GM04504 (cell line): ENCODE data around the gene KRTAP9-1.
A peak's percentile ranks its signal among the peaks of the same experiment; 100 is the strongest.
"Not testable (repeated sequence)": the region's sequence is repeated elsewhere in the genome, so short reads cannot be mapped to it uniquely, and the experiment has no call there.

ENCODE experiments used
- DNase-seq: peaks from one replicate; pipeline ENCODE4 v3.0.0-alpha.2; 2012; ENCODE audit warnings: low read depth

The KRTAP9-1 gene, protein sequence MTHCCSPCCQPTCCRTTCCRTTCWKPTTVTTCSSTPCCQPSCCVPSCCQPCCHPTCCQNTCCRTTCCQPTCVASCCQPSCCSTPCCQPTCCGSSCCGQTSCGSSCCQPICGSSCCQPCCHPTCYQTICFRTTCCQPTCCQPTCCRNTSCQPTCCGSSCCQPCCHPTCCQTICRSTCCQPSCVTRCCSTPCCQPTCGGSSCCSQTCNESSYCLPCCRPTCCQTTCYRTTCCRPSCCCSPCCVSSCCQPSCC

DNA sequence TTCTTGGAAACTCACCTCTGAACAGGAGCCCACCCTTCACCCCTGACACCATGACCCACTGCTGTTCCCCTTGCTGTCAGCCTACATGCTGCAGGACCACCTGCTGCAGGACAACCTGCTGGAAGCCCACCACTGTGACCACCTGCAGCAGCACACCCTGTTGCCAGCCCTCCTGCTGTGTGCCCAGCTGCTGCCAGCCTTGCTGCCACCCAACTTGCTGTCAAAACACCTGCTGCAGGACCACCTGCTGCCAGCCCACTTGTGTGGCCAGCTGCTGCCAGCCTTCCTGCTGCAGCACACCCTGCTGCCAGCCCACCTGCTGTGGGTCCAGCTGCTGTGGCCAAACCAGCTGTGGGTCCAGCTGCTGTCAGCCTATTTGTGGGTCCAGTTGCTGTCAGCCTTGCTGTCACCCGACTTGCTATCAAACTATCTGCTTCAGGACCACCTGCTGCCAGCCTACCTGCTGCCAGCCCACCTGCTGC, at the start of gene KRTAP9-1:
KRTAP9-1 (plus strand) TSS at position 51 of the 482 bp plus-strand sequence; CDS start at position 51, 0 bp downstream.
- DNase-seq = not testable (repeated sequence)

DNA sequence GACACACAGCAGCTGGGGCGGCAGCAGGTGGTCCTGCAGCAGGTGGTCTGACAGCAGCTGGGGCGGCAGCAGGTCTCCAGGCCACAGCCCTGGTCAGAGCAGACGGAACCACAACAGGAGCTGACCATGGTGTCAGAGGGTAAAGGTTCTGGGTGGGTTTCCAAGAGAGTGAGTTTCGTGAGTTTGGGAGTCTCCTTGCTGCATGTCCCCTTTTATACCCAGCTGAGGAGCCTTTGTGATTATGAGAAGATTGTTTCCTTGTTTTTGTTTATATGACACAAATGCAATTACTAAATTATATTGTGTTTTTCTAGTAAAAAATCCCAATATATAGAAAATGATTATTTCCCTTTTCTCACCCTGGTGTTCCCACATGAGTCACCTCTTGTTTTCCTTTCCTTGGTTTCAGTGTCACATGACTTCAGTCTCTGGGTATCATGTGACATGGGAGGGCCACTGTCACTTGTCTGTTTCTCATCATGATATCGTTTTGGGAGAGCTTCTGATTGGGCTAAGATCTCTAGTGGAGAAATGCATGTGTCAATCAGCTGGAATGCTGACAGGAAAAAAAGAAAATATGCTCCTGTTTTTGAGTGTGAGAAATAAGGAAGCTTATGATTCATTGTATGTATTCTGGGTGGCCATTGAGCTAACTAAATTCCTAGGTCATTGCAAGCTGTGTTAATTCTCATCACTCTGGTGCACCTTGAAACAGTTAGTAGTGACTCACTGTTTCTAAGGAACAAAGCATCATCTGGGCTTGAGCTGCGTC, 49.1 kb upstream of the KRTAP9-1 start, which contains the start of gene KRTAP4-6:
KRTAP4-6 (minus strand) TSS at position 185 of the 772 bp plus-strand sequence; CDS start at position 128, 57 bp downstream.
- DNase-seq = peak; percentile 86

GRCh38 chr17:41141361-41141760, 48.3 kb upstream of the KRTAP9-1 start:
- DNase-seq = no peak

DNA sequence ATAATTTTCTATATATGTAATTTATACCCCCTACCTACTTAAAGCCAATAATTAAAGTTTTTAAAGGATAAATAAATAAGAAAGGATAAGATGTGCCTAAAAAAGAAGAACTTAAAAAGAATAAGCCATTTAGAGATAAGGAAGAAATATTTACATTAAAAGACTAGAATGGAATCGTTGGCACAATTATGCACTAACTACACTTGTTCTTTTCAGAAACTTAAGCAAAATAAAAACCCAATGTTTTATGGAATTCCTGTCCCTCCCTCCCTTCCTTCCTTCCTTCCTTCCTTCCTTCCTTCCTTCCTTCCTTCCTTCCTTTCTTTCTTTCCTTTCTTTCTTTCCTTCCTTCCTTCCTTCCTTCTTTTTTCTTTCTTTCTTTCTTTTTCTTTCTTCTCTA, 44.8 kb upstream of the KRTAP9-1 start:
- no peak for DNase-seq

- DNase-seq = no peak
Observed at GRCh38 chr17:41145261-41145660, 44.4 kb upstream of the KRTAP9-1 start.

- DNase-seq = no peak
Observed at GRCh38 chr17:41147531-41148204, 42.0 kb upstream of the KRTAP9-1 start.

GRCh38 chr17:41148971-41149651, 40.6 kb upstream of the KRTAP9-1 start:
- DNase-seq = not testable (repeated sequence)

- DNase-seq = no peak
Observed at GRCh38 chr17:41149652-41149985, 40.1 kb upstream of the KRTAP9-1 start, which contains the start of gene KRTAP4-5. Gene KRTAP4-5, minus strand, starts transcription at chr17:41149825. Its CDS starts 58 bp downstream, at chr17:41149767.

DNA sequence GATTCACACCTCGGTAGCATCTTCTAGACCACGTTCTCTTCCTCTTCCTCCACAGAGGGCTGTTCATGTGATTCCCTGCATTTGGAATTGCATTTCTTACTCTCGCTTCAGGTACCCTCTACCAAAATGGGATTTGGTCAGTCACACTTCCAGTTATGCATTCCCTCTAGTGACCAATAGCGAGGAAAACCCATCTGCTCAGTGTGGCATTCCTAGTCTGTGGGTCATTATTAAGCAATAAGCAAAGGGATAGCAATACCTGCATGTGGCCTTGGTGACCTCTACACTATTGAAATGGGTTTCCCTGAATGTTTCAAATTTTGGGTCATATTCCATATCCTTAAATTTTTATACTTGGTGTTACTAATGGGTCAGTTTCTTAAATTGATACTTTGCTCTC, 39.7 kb upstream of the KRTAP9-1 start:
- no peak for DNase-seq

- DNase-seq = no peak
Observed at GRCh38 chr17:41151525-41151924, 38.2 kb upstream of the KRTAP9-1 start.

DNA sequence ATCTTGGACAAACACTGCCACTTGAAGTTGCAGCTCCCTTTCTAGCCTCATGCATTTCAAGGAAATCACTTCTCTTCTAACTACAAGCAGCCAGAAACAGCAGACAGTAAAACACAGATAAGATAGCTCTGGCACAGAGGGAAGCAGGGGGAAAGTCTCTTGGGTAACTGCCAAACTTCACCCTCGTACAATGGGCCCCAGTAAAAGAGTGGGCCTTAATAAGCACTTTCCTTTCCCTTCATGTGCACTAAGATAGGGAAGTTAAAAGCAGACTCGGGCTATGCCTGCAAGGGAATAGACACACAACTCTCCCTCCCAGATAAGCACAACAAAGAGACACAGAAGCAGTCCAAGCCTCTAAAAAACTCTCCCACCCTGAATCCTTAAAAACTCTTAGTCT, 35.8 kb upstream of the KRTAP9-1 start:
- no peak for DNase-seq

DNA sequence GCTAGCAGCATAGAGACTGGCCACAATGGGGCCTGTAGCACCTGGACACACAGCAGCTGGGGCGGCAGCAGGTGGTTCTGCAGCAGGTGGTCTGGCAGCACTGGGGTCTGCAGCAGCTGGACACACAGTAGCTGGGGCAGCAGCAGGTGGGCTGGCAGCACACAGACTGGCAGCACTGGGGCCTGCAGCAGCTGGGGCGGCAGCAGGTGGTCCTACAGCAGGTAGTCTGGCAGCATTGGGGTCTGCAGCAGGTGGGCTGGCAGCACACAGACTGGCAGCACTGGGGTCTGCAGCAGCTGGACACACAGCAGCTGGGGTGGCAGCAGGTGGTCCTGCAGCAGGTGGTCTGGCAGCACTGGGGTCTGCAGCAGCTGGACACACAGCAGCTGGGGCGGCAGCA, 29.5 kb upstream of the KRTAP9-1 start:
- DNase-seq = not testable (repeated sequence)

DNA sequence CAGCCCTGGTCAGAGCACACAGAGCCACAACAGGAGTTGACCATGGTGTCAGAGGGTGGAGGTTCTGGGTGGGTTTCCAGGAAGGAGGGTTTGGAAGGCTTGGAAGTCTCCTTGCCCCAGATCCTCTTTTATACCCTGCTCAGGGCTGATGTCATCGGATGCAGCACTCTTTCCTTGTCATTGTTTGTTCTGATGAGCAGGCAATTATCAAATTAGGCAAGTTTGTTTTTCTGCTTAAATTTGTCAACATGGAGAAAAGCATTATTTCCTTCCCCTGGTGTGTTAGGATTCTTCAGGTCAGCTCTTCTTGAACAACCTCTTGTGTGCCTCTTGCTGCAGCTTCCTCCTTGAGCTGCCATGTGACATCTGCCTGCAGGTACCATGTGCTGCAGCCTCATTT, 29.0 kb upstream of the KRTAP9-1 start, which contains the start of gene KRTAP4-4:
KRTAP4-4 (minus strand) TSS at position 101 of the 400 bp plus-strand sequence; CDS start at position 44, 57 bp downstream.
- DNase-seq = no peak

- DNase-seq = no peak
Observed at GRCh38 chr17:41163828-41164227, 25.9 kb upstream of the KRTAP9-1 start.

GRCh38 chr17:41167561-41167960, 22.1 kb upstream of the KRTAP9-1 start:
- DNase-seq = no peak

DNA sequence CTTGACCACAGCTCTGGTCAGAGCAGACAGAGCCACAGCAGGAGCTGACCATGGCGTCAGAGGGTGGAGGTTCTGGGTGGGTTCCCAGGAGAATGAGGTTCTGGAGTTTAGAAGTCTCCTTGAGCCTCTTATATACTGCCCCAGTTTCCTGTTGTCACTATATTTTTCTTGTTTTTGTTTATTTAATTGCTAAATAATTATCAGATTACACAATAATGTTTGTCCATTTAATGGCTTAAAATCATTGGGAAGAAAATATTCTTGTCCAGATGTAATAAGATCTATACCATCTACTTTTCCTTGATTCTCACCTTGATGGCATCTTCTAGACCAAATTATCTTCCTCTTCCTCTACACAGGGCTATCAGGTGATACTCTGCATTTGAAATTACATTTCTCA, 21.6 kb upstream of the KRTAP9-1 start, which contains the start of gene KRTAP4-3:
KRTAP4-3 (minus strand) TSS at position 101 of the 400 bp plus-strand sequence; CDS start at position 52, 49 bp downstream.
- DNase-seq = no peak

DNA sequence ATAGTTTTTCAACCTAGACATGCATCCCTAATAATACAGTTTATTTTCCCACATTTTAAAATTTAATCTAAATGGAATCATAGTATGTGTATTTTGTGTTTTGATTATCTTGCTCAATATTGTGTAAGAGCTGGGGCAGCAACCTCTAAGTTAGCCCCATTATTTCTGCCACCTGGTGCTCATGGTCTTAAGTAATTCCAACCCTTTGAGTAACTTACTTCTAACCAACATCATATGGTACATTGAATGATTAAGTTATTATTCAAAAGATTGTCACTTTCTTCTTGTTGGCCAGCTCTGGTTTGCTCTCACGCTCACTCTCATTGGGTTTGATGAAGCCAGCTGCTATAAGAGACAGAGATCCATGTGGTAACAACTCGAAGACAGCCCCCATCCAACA, 17.8 kb upstream of the KRTAP9-1 start:
- no peak for DNase-seq

GRCh38 chr17:41176744-41177387, 12.8 kb upstream of the KRTAP9-1 start:
- DNase-seq = no peak

- DNase-seq = no peak
Observed at GRCh38 chr17:41177727-41178271, 11.9 kb upstream of the KRTAP9-1 start, which contains the start of gene KRTAP4-2. Gene KRTAP4-2, minus strand, starts transcription at chr17:41178221. Its CDS starts 57 bp downstream, at chr17:41178164.

DNA sequence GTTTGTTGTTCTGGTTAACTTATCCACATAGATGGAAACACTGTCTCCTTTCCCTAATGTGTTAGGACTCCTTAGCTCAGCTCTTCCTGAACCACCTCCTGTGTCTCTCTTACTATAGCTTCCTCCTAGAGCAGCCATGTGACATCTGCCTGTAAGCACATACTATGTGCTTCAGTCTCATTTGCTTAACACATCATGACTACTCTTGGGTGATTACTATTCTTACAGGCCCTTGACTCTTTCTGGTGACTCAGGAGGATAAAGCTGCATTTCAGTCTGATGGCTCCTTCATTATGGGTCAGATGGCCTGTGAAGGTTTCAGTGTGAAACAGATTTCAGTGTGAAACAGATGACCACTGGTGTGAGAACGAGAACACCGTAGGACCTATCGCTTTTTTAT, 11.3 kb upstream of the KRTAP9-1 start:
- peak; percentile 36 for DNase-seq
